ENCODE results near the gene GPX3. TPM values are rescaled to one million over a fixed set of nuclear protein-coding genes. Genes with fewer than 3 reads are reported as not detected.

GPX3 gene
- total and polyA plus RNA-seq, 2 experiments from 2014 or later: 28.0 to 48.9 TPM

DNA sequence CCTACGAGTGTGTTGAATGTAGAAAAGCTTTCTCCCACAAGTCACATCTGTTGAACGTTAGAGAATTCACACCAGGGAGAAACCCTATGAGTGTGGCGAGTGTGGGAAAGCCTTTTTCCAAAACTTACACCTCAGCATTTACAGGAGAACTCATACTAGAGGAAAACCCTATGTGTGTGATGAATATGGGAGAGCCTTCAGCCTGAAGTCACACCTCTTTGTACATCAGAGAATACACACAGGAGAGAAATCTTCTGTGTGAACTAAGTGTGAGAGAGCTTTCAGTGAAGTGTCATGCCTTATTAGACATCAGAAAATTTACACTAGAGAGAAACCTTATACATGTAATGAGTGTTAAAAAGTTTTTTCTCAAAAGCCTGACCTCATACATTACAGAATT is 41.8 kb upstream of the GPX3 start (continued):
- TF ChIP-seq NANOG (IDR thresholded peaks at IDR 0.05; ENCODE audit: borderline replicate concordance): no peak
- no peak for TF ChIP-seq STAT1 (IDR thresholded peaks at IDR 0.05; ENCODE audit: unreplicated experiment)
- TF ChIP-seq EZH2phosphoT487 (IDR thresholded peaks at IDR 0.05; ENCODE audit: unreplicated experiment): no peak
- TF ChIP-seq, protein P1, sequence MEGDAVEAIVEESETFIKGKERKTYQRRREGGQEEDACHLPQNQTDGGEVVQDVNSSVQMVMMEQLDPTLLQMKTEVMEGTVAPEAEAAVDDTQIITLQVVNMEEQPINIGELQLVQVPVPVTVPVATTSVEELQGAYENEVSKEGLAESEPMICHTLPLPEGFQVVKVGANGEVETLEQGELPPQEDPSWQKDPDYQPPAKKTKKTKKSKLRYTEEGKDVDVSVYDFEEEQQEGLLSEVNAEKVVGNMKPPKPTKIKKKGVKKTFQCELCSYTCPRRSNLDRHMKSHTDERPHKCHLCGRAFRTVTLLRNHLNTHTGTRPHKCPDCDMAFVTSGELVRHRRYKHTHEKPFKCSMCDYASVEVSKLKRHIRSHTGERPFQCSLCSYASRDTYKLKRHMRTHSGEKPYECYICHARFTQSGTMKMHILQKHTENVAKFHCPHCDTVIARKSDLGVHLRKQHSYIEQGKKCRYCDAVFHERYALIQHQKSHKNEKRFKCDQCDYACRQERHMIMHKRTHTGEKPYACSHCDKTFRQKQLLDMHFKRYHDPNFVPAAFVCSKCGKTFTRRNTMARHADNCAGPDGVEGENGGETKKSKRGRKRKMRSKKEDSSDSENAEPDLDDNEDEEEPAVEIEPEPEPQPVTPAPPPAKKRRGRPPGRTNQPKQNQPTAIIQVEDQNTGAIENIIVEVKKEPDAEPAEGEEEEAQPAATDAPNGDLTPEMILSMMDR (conservative IDR thresholded peaks at IDR 0.05; ENCODE audit: low read depth in 2 of 2): no peak

DNA sequence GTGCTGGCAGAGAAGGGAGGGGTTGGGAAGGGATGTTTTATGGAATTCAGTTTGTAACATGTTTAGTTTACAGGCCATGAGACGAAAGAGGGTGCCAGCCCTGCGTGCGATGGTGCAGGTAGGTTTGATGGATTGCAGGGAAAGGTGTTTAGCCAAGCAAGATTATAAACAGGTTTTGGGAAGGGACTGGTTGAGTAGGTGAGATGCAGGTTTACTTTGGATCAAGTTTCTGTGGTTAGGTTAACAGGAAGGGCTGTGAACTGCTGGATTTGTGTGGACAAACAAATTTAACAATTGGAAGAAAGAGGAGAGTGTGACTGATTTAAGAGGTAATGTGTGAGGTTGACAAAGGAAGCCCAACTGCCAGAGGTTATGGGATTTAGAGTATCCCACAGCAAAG is 32.6 kb upstream of the GPX3 start:
- Histone ChIP-seq H3K79me2 (replicated peaks; ENCODE audit: insufficient read depth) (no peaks in the 10 kb centered on the region), H3K4me1 (ENCODE audit: insufficient read depth) (no peaks in the 10 kb centered on the region), H3K4me2 (no peak overlapping the region), H3F3A (replicated peaks; ENCODE audit: low read depth) (no peaks in the 10 kb centered on the region), H3K36me3 (ENCODE audit: insufficient read depth) (no peaks in the 10 kb centered on the region), H3K4me3 (no peak overlapping the region), H3K9me2 (ENCODE audit: insufficient read depth) (no peaks in the 10 kb centered on the region), H4K20me1 (replicated peaks; ENCODE audit: insufficient read depth) (no peaks in the 10 kb centered on the region), H3K27ac (ENCODE audit: low read depth) (no peak overlapping the region), H3K27me3 (ENCODE audit: insufficient read depth) (no peaks in the 10 kb centered on the region), H2AFZ (0 out of 2 replicates have a peak overlapping the region, but pooled peaks have one; percentile 28)
- no peaks in the 10 kb centered on the region for H3K4me1 Mint-ChIP-seq
- no peak overlapping the region for H3K4me3 Mint-ChIP-seq
- H3K9me3 Mint-ChIP-seq: peaks cover 19% of the 10 kb centered on the region
- DNase-seq (ENCODE audit: low spot score): no peak
- no peak overlapping the region for H3K27ac Mint-ChIP-seq
- H3K27me3 Mint-ChIP-seq (ENCODE audit: insufficient read depth, low read depth, poor library complexity): no peaks in the 10 kb centered on the region
- H3K36me3 Mint-ChIP-seq (ENCODE audit: low read depth): peaks cover 4% of the 10 kb centered on the region; the same call in 2 of the 3 replicates
- no peak for ATAC-seq
- TF ChIP-seq, protein P2, sequence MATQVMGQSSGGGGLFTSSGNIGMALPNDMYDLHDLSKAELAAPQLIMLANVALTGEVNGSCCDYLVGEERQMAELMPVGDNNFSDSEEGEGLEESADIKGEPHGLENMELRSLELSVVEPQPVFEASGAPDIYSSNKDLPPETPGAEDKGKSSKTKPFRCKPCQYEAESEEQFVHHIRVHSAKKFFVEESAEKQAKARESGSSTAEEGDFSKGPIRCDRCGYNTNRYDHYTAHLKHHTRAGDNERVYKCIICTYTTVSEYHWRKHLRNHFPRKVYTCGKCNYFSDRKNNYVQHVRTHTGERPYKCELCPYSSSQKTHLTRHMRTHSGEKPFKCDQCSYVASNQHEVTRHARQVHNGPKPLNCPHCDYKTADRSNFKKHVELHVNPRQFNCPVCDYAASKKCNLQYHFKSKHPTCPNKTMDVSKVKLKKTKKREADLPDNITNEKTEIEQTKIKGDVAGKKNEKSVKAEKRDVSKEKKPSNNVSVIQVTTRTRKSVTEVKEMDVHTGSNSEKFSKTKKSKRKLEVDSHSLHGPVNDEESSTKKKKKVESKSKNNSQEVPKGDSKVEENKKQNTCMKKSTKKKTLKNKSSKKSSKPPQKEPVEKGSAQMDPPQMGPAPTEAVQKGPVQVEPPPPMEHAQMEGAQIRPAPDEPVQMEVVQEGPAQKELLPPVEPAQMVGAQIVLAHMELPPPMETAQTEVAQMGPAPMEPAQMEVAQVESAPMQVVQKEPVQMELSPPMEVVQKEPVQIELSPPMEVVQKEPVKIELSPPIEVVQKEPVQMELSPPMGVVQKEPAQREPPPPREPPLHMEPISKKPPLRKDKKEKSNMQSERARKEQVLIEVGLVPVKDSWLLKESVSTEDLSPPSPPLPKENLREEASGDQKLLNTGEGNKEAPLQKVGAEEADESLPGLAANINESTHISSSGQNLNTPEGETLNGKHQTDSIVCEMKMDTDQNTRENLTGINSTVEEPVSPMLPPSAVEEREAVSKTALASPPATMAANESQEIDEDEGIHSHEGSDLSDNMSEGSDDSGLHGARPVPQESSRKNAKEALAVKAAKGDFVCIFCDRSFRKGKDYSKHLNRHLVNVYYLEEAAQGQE (IDR thresholded peaks at IDR 0.05; ENCODE audit: unreplicated experiment): no peak
- no peak for TF ChIP-seq ZNF114 (CRISPR knock-in tag; IDR thresholded peaks at IDR 0.05)
- TF ChIP-seq NANOG (IDR thresholded peaks at IDR 0.05; ENCODE audit: borderline replicate concordance): no peak
- TF ChIP-seq ZNF331 (CRISPR knock-in tag; IDR thresholded peaks at IDR 0.05; ENCODE audit: low read depth): no peak
- no peak for TF ChIP-seq POLR2AphosphoS5 (IDR thresholded peaks at IDR 0.05; ENCODE audit: low read depth)
- TF ChIP-seq, protein P1 (conservative IDR thresholded peaks at IDR 0.05; ENCODE audit: low read depth in 2 of 2): no peak
- TF ChIP-seq CREB1 (CRISPR knock-in tag; IDR thresholded peaks at IDR 0.05; ENCODE audit: low read depth): no peak
- TF ChIP-seq STAT1 (IDR thresholded peaks at IDR 0.05; ENCODE audit: unreplicated experiment): no peak
- TF ChIP-seq, protein P3, sequence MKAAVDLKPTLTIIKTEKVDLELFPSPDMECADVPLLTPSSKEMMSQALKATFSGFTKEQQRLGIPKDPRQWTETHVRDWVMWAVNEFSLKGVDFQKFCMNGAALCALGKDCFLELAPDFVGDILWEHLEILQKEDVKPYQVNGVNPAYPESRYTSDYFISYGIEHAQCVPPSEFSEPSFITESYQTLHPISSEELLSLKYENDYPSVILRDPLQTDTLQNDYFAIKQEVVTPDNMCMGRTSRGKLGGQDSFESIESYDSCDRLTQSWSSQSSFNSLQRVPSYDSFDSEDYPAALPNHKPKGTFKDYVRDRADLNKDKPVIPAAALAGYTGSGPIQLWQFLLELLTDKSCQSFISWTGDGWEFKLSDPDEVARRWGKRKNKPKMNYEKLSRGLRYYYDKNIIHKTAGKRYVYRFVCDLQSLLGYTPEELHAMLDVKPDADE (IDR thresholded peaks at IDR 0.05): no peak
- no peak for TF ChIP-seq EZH2 (IDR thresholded peaks at IDR 0.05; ENCODE audit: low read depth, unreplicated experiment)
